KMS-11 (cell line): Measurements from ENCODE around the gene NRP1.
A peak's percentile ranks its signal among the peaks of the same experiment; 100 is the strongest.

Source experiments
- H2AFZ ChIP-seq: fragments of 200-600 bp; sonication (generic); 2 replicates; pipeline ENCODE4 v1.6.1; 2016; ENCODE audit warnings: antibody characterized with exemption, mixed run types, low read depth
- H3K27ac ChIP-seq: fragments of 200-600 bp; sonication (generic); 2 replicates; pipeline ENCODE4 v1.6.1; 2016; ENCODE audit warnings: mild to moderate bottlenecking, mixed run types
- H3K27me3 ChIP-seq: fragments of 200-600 bp; sonication (generic); 2 replicates; pipeline ENCODE4 v1.6.1; 2017; ENCODE audit warnings: mild to moderate bottlenecking, low read depth, mixed run types, moderate library complexity; ENCODE audit not compliant: insufficient read depth
- H3K36me3 ChIP-seq: fragments of 200-600 bp; sonication (generic); 2 replicates; pipeline ENCODE4 v1.6.1; 2017; ENCODE audit warnings: mild to moderate bottlenecking, mixed run types; ENCODE audit not compliant: insufficient read depth
- H3K4me1 ChIP-seq: fragments of 200-600 bp; sonication (generic); 2 replicates; pipeline ENCODE4 v1.6.1; 2016; ENCODE audit warnings: mild to moderate bottlenecking, low read depth, mixed run types; ENCODE audit not compliant: poor library complexity, severe bottlenecking
- H3K4me2 ChIP-seq: fragments of 200-600 bp; sonication (generic); 2 replicates; pipeline ENCODE4 v1.7.0; 2016; ENCODE audit warnings: mild to moderate bottlenecking, mixed run types
- H3K4me3 ChIP-seq: fragments of 200-600 bp; sonication (generic); IDR thresholded peaks from 2 replicates; pipeline ENCODE4 v1.6.1; 2017; ENCODE audit warnings: low read depth, low read length, mixed read lengths; ENCODE audit not compliant: insufficient read depth
- H3K79me2 ChIP-seq: fragments of 200-600 bp; sonication (generic); 2 replicates; pipeline ENCODE4 v1.6.1; 2016; ENCODE audit warnings: low read depth, mixed run types; ENCODE audit not compliant: insufficient read depth
- H3K9ac ChIP-seq: fragments of 200-600 bp; sonication (generic); 2 replicates; pipeline ENCODE4 v1.6.1; 2016; ENCODE audit warnings: mild to moderate bottlenecking, mixed run types
- H4K20me1 ChIP-seq: fragments of 200-600 bp; sonication (generic); 2 replicates; pipeline ENCODE4 v1.6.1; 2016; ENCODE audit warnings: mild to moderate bottlenecking, mixed run types; ENCODE audit not compliant: insufficient read depth
- CTCF ChIP-seq: fragments of 200-600 bp; sonication (generic); conservative IDR thresholded peaks from 2 replicates; pipeline ENCODE4 v1.6.1; 2017; ENCODE audit warnings: low read depth, mild to moderate bottlenecking, antibody characterized with exemption, low read length, moderate library complexity, mixed read lengths

The NRP1 gene

GRCh38 chr10:33252324-33252723 lies 82.1 kb downstream of the NRP1 start:
- no peak overlapping the region for H2AFZ ChIP-seq
- H3K4me3 ChIP-seq: no peak overlapping the region
- 0 out of 2 replicates have a peak, but pooled peaks cover 3% of the 10 kb centered on the region for H4K20me1 ChIP-seq
- H3K4me1 ChIP-seq: peaks cover 15% of the 10 kb centered on the region
- no peak overlapping the region for H3K9ac ChIP-seq
- TF ChIP-seq CTCF: no peak
- no peak overlapping the region for H3K27ac ChIP-seq
- H3K4me2 ChIP-seq: no peak overlapping the region
- H3K79me2 ChIP-seq: no peaks in the 10 kb centered on the region
- no peaks in the 10 kb centered on the region for H3K27me3 ChIP-seq
- H3K36me3 ChIP-seq: no peaks in the 10 kb centered on the region

- no peaks in the 10 kb centered on the region for H3K36me3 ChIP-seq
- no peak for TF ChIP-seq CTCF
- no peaks in the 10 kb centered on the region for H3K79me2 ChIP-seq
Measured at GRCh38 chr10:33249659-33250345, 84.7 kb downstream of the NRP1 start.

GRCh38 chr10:33249137-33249536 lies 85.3 kb downstream of the NRP1 start:
- Histone ChIP-seq H3K4me1 (peaks cover 26% of the 10 kb centered on the region), H3K27me3 (no peaks in the 10 kb centered on the region), H4K20me1 (0 out of 2 replicates have a peak, but pooled peaks cover 3% of the 10 kb centered on the region), H3K4me2 (0 out of 2 replicates have a peak overlapping the region, but pooled peaks have one; percentile 32), H3K27ac (no peak overlapping the region; the same call in 1 of the 2 replicates), H3K4me3 (no peak overlapping the region), H3K36me3 (no peaks in the 10 kb centered on the region), H3K9ac (no peak overlapping the region), H2AFZ (no peak overlapping the region), H3K79me2 (no peaks in the 10 kb centered on the region)
- TF ChIP-seq CTCF: no peak

More at GRCh38 chr10:33249659-33250345, 84.7 kb downstream of the NRP1 start:
- no peak overlapping the region for H3K4me2 ChIP-seq
- peaks cover 19% of the 10 kb centered on the region for H3K4me1 ChIP-seq
- H4K20me1 ChIP-seq: 0 out of 2 replicates have a peak, but pooled peaks cover 3% of the 10 kb centered on the region
- no peaks in the 10 kb centered on the region for H3K27me3 ChIP-seq
- H3K27ac ChIP-seq: no peak overlapping the region
- H3K4me3 ChIP-seq: no peak overlapping the region
- no peak overlapping the region for H2AFZ ChIP-seq
- H3K9ac ChIP-seq: no peak overlapping the region

GRCh38 chr10:33248638-33249037 lies 85.8 kb downstream of the NRP1 start:
- Histone ChIP-seq H3K27me3 (no peaks in the 10 kb centered on the region), H2AFZ (no peak overlapping the region), H3K27ac (no peak overlapping the region; the same call in 1 of the 2 replicates), H3K79me2 (no peaks in the 10 kb centered on the region), H4K20me1 (0 out of 2 replicates have a peak, but pooled peaks cover 3% of the 10 kb centered on the region), H3K4me1 (peaks cover 29% of the 10 kb centered on the region), H3K4me3 (no peak overlapping the region), H3K4me2 (peak overlapping the region; percentile 32; the same call in 1 of the 2 replicates), H3K36me3 (no peaks in the 10 kb centered on the region), H3K9ac (no peak overlapping the region)
- no peak for TF ChIP-seq CTCF
